Measurements from ENCODE around the gene CLOCK. TPM values are rescaled to one million over a fixed set of nuclear protein-coding genes. Genes with fewer than 3 reads are reported as not detected.

Gene CLOCK
- total RNA-seq, 2 experiments from 2014 or later: 8.2 to 8.8 TPM

DNA sequence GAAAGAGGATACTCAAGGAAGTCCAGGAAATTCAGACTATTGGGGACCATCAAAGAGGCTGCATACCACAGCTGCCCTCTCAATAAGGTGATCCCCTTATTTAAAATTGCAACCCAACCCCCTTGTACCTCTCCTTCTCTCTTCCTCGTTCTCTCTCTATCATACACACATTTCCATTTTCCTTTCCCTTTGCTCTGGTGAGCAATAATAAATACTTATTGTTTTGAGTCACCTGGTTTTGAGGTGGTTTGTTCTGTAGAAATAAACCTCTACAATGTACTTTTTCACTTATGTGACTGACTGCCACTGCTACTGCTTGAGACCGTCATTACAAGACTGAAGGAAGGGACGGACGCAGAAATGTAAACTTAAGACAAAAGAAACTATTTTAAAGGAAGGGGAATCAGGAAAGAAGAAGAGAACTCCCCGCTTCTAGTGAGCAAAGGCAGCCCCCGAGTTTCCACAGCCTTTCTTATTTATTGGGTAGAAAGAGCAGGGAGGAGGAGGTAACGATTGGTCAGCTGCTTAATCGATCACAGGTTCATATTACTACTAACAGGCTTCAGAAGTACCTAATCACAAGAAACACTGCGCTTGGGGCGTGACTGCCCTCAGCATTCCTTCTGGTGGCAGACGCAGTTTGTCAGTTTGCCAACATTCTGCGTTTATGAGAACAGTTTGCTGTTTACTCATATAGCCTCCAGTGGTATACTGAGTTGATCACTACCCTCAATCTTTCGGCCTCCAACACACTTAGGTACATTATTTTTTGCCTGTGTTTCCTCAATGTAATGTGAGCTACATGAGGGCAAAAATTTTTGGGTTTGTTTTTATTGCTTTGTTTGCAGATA is 167.9 kb downstream of the CLOCK start:
- H3K9me3 Mint-ChIP-seq: no peaks in the 10 kb centered on the region
- no peak for ATAC-seq
- H3K4me1 Mint-ChIP-seq (ENCODE audit: low read depth): peaks cover 1% of the 10 kb centered on the region
- POLR2A ChIA-PET: no interaction called here
- H3K27ac Mint-ChIP-seq: no peak overlapping the region
- no peaks in the 10 kb centered on the region for H3K36me3 Mint-ChIP-seq (ENCODE audit: low read depth)
- CTCF ChIA-PET: interaction anchor here (0.9 to 1.0 kb wide), 2 partner anchors 11 to 32 kb away, joined by 4 read pairs; no protein-coding TSS in a partner anchor
- no peak overlapping the region for H3K4me3 Mint-ChIP-seq
- TF ChIP-seq, protein P1, sequence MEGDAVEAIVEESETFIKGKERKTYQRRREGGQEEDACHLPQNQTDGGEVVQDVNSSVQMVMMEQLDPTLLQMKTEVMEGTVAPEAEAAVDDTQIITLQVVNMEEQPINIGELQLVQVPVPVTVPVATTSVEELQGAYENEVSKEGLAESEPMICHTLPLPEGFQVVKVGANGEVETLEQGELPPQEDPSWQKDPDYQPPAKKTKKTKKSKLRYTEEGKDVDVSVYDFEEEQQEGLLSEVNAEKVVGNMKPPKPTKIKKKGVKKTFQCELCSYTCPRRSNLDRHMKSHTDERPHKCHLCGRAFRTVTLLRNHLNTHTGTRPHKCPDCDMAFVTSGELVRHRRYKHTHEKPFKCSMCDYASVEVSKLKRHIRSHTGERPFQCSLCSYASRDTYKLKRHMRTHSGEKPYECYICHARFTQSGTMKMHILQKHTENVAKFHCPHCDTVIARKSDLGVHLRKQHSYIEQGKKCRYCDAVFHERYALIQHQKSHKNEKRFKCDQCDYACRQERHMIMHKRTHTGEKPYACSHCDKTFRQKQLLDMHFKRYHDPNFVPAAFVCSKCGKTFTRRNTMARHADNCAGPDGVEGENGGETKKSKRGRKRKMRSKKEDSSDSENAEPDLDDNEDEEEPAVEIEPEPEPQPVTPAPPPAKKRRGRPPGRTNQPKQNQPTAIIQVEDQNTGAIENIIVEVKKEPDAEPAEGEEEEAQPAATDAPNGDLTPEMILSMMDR (IDR thresholded peaks at IDR 0.05): no peak
- intact Hi-C loops (cut with micrococcal nuclease): no loop called here
- no peaks in the 10 kb centered on the region for H3K27me3 Mint-ChIP-seq
- DNase-seq: no peak

Other genes with a start within 250 kb of the CLOCK start
- gene SRD5A3, start 200.7 kb downstream of the CLOCK start, total RNA-seq: 10 to 100 TPM; 12.9 to 15.9 TPM
- gene TMEM165, start 151.0 kb downstream of the CLOCK start, total RNA-seq: 10 to 100 TPM; 46.6 to 46.9 TPM
- gene PDCL2, start 45.3 kb upstream of the CLOCK start, total RNA-seq: not detected
- under 1 TPM in 1 of 2 experiments, not detected in 1; 0.41 TPM for gene NMU, start 89.4 kb upstream of the CLOCK start, total RNA-seq

Measured in activated CD8-positive, alpha-beta T cell treated with anti-CD3 and anti-CD28 coated beads for 36 hours (primary cell).